BJ (cell line): ENCODE measurements around the gene PPFIA2. TPM values are rescaled to one million over a fixed set of nuclear protein-coding genes. Genes with fewer than 3 reads are reported as not detected.
"Not testable (repeated sequence)": the region's sequence is repeated elsewhere in the genome, so short reads cannot be mapped to it uniquely, and the experiment has no call there.

Experiments
- CTCF ChIA-PET: fragments of 350-600 bp; formaldehyde crosslinking; extraction: SDS; loops from one replicate; lab custom pipeline; 2021; ENCODE audit warnings: antibody characterized with exemption, inconsistent platforms; lab: Yijun Ruan, JAX
- POLR2A ChIA-PET: fragments of 300-600 bp; sonication (Branson Sonifier 250); formaldehyde crosslinking; extraction: SDS; loops from one replicate; lab custom pipeline; 2021; ENCODE audit warnings: antibody characterized with exemption; lab: Charles Lee
- DNase-seq: peaks from one replicate; pipeline ENCODE4 v3.0.0-alpha.2; 2011; ENCODE audit warnings: low read depth
- H3K27me3 ChIP-seq: 2 replicates; pipeline ENCODE4 v1.6.0; 2011; ENCODE audit warnings: low read length; ENCODE audit not compliant: control insufficient read depth, insufficient read depth
- H3K36me3 ChIP-seq: 2 replicates; pipeline ENCODE4 v1.5.1; 2011; ENCODE audit warnings: low read length; ENCODE audit not compliant: control insufficient read depth, insufficient read depth
- H3K4me3 ChIP-seq: 2 replicates; pipeline ENCODE4 v1.5.1; 2011; ENCODE audit warnings: low read depth, mild to moderate bottlenecking, control low read depth, low read length
- CTCF ChIP-seq: IDR thresholded peaks from 2 replicates; pipeline ENCODE4 v1.5.1; 2011; ENCODE audit warnings: low read depth, mild to moderate bottlenecking, control low read depth, inconsistent platforms, low read length, moderate library complexity; ENCODE audit not compliant: insufficient read depth
- polyA plus RNA-seq: library from polyadenylated mRNA; depleted of rRNA; stranded (reverse); fragments of >200 nt; gene quantifications from 2 replicates; pipeline ENCODE4 v1.2.3, GENCODE V29; 2011

PPFIA2 gene
- polyA plus RNA-seq, 1 experiment, result not detected

GRCh38 chr12:81610955-81611889 lies 147.9 kb downstream of the PPFIA2 start:
- POLR2A ChIA-PET, result no interaction called here
- DNase-seq, result no peak
- Histone ChIP-seq H3K36me3 (no peaks in the 10 kb centered on the region), H3K27me3 (no peaks in the 10 kb centered on the region), H3K4me3 (no peak overlapping the region)
- CTCF ChIA-PET, result interaction anchor here (0.6 kb wide), 1 partner anchor 9 kb away, joined by 4 read pairs; no protein-coding TSS in a partner anchor
- peak; percentile 15; the same call in 1 of the 2 replicates for TF ChIP-seq CTCF

GRCh38 chr12:81597928-81598604 lies 161.1 kb downstream of the PPFIA2 start:
- H3K4me3 ChIP-seq, result no peak overlapping the region
- H3K36me3 ChIP-seq, result no peaks in the 10 kb centered on the region
- ChIA-PET POLR2A (no interaction called here), CTCF (no interaction called here)
- no peaks in the 10 kb centered on the region for H3K27me3 ChIP-seq
- no peak for DNase-seq
- TF ChIP-seq CTCF, result no peak

GRCh38 chr12:81596558-81596957 lies 162.6 kb downstream of the PPFIA2 start:
- POLR2A ChIA-PET, result no interaction called here
- no peak overlapping the region for H3K4me3 ChIP-seq
- no peaks in the 10 kb centered on the region for H3K27me3 ChIP-seq
- H3K36me3 ChIP-seq, result no peaks in the 10 kb centered on the region
- no peak for DNase-seq
- no peak for TF ChIP-seq CTCF
- CTCF ChIA-PET, result no interaction called here

- ChIA-PET POLR2A (no interaction called here), CTCF (no interaction called here)
- no peak for TF ChIP-seq CTCF
- no peak for DNase-seq
- Histone ChIP-seq H3K27me3 (no peaks in the 10 kb centered on the region), H3K4me3 (no peak overlapping the region), H3K36me3 (no peaks in the 10 kb centered on the region)
Observed at GRCh38 chr12:81591256-81591655, 167.9 kb downstream of the PPFIA2 start.

- POLR2A ChIA-PET, H3K36me3 ChIP-seq, H3K4me3 ChIP-seq, CTCF ChIA-PET, DNase-seq, H3K27me3 ChIP-seq: not testable (repeated sequence)
Observed at GRCh38 chr12:81590703-81591102, 168.4 kb downstream of the PPFIA2 start.
